Stimulated activated CD8-positive, alpha-beta memory T cell treated with anti-CD3 and anti-CD28 coated beads, Interleukin-12 subunit alpha, Interleukin-12 subunit beta, amount 100 ng/mL, for 24 hours (primary cell): ENCODE results near the gene LETM1.

Source experiments
- DNase-seq: peaks from one replicate; pipeline ENCODE4 v3.0.0-alpha.2; 2020; ENCODE audit errors: extremely low read depth

The LETM1 gene

DNA sequence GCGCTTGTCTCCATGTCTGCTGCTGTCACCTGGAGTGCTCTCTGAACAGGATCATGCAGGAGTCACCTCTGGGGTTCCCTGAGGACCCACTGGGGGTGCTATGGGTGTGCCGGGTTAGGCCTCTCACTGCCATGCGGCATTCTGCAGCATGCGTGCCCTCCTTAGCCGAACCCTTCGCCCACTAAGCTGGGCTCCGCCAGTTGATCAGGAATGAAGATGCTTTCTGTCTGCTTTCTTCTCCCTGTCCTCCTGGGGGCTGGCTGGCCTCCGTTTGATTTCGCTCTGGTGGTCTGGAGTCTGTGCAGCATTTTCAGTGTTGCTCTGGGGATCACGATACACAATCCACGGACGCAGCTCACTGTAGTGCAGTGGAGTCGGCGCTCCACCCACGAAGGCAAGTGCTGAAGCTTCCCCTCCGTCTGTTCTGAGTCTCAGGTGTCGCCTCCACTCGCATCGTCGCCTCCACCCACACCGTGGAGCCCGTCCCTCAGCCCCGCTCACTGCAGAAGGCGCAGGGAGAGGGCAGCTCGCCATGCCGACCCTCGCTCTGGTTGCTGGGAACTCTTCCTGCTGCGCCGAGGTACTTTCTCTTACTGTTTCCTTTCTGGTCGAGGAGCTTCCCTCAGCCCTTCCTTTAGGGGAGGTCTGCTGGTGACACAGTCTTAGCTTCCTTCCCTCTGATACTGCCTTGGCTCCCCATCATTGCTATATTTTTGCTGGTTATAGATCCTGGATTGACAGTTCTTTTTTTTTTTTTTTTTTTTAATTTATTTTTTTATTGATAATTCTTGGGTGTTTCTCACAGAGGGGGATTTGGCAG lies 29.2 kb downstream of the LETM1 start:
- no peak for DNase-seq

DNA sequence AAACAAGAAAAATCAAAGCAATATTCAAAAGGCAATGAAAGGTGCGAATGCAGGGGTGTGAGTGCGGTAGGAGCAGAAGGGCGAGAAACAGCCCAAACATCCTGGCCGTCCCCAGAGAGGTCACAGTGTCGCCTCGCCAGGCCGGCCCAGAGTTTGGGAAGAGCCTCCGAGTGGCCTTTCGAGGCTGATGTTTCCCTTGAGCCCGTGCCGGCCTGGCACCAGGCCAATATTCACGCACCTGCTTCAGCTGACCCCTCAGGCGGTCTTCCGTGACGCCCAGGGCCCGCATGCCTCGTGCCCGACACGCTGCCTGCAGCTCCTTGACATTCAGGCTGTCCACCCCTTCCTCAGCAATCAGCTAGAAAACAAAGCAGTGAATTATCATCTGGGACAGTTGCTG lies 30.6 kb downstream of the LETM1 start:
- no peak for DNase-seq

DNA sequence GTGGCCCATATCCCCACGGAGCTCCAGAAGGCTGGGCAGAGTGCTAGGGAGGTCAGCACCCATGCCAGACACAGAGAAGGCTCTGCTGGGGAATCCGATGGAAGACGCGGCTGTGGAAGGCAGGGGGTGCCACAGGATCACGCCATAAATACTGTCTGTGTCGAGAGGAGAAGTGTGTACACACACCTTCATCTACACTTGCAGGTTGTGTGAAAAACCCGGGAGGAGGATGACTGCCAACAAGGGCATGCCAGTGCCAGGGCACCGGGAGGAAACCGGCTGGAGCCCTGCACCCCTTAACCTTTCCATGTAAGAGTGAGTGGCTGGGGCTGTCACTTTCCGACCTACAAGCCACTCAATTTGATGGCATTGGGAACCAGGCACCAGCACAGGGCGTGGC lies 31.2 kb downstream of the LETM1 start:
- DNase-seq = no peak

DNA sequence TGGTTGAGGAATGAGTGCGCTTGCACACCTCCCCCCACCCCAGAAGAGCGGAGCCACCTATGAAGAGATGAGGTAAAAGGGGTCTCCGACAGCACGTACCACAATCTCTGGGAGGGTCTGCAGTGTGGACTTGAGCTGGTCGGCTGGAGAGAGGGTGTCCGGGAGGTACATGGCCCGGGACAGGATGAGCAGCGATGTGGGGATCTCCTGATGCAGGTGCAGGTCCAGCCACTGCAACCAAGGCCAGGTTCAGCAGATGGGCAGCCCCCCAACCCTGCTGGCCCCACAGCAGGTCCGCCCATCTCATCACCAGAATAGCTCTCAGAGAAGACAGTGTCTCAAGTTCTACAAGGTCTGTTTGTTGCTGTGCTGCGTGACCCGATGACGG lies 32.4 kb downstream of the LETM1 start:
- no peak for DNase-seq

DNA sequence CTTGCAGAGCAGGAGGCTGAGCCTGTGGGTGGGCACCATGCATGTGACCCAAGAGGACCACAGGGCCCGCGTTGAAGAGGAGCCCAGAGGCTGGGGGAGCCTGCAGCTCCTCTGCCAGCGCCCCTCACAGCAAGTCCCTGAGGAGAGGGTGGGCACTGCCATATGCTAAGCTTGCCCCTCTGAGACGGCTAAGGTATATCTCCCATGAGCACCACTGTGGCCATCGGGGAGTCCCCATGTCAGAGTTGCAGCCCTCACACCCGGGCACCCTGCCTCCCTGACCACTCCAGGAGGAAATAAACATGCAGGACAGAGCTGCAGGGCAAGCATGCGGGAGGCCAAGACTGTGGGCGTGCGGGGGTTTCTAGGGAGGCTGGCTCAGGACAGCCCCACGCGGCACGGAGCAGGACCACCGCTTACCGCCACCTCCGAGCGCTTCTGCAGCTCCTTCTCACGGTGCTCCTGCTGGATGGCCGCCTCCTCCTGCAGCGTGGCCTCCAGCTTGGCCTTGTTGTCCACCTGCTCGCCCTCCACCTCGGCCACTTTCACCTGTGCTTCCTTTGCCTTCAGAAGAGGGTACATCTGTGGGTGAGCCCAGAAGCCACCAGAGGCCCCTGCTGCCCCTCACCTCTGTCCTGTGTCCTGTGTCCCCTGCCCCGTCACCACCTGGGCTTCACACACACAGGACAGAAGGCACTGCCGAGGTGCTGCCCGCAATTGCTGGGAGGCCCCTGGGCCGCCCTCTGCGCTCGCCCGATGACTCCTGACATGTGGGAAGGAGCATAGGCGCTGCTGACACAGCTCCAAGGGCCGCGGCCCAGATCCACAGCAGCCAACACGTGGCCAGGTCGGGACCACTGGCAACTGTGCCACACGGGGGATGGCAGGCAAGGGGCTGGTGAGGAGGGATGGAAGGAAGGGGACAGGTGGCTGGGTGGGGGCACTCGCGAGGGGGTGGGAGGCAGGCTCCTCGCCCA lies 33.1 kb downstream of the LETM1 start:
- no peak for DNase-seq

GRCh38 chr4:1821679-1822567 lies 34.0 kb downstream of the LETM1 start:
- no peak for DNase-seq

DNA sequence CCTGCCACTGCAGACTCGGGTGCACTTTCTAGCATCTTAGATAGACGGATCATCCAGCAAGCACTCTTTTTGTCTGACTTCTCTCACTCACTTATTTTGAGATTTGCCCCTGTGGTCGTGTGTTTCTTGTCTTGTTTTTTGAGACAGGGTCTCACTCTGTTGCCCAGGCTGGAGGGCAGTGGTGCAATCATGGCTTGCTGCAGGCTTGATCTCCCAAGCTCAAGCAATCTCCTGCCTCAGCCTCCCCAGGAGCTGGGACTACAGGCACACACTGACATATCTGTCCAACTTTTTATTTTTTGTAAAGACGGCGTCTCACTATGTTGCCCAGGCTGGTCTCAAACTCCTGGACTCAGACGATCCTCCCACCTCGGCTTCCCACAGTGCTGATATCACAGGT lies 36.1 kb downstream of the LETM1 start:
- no peak for DNase-seq

GRCh38 chr4:1819284-1819683 lies 36.7 kb downstream of the LETM1 start:
- DNase-seq = no peak

- DNase-seq = no peak
Observed at GRCh38 chr4:1815997-1816860, 39.7 kb downstream of the LETM1 start.

DNA sequence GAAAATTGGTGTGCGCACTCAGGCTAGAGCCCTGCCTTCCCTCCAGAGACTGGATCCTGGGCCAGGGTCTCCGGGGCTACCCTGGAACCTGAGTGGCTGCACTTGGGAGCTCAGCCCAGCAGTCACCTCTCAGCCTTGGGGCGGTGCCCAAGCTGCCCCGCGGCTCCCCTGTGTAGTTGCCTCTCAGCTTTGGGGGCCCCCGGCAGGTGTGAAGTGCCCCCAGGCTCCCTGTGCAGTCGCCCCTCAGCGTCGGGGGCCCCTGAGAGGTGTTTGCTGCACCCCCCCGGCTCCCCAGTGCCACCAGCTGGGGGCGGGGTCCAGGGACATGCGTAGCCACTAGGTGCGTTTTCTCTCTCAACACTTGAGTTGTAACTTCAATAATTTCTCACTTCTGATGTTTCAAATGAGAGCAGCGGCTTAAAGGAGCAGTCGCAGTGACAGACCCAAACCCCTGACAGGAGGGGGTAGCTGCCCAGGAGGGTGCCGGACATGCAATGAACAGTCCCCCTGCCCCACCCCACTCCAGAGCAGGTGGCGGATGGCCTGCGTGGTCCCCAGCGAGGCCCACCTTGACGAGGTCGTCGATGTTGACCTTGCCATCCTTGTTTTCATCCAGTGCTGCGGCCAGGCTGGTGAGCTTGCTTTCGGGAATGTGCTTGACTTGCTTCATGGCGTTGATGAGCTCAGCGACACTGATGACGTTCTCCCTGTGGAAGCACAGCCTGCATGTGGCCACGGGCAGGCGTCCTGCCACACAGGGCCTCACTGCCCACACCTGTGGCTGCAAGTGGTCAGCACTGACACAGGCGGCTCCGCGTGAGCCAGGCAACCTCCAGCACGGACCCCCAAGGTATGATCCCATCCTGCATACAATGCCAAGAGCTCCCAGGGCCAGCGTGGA lies 40.6 kb downstream of the LETM1 start:
- no peak for DNase-seq

DNA sequence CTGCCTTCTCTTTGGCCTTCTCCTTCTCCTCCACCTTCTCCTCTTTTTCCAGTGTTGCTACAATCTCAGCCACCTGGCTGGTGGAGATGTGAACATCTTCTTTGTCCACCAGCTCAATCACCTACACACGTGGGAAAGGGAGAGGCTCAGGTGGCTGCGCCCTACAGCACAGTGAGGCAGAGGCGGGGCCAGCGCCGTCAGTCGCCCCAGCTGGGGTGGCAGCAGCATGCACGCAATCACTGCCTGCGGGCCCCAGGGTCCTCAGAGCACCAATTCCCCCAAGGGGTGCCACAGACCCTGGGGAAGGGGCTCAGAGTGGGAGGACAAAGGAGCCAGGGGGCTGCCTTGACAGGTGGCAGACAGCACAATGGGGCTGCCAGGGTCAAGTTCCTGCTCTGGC lies 41.5 kb downstream of the LETM1 start:
- DNase-seq = no peak

GRCh38 chr4:1813915-1814314 lies 42.0 kb downstream of the LETM1 start:
- no peak for DNase-seq

DNA sequence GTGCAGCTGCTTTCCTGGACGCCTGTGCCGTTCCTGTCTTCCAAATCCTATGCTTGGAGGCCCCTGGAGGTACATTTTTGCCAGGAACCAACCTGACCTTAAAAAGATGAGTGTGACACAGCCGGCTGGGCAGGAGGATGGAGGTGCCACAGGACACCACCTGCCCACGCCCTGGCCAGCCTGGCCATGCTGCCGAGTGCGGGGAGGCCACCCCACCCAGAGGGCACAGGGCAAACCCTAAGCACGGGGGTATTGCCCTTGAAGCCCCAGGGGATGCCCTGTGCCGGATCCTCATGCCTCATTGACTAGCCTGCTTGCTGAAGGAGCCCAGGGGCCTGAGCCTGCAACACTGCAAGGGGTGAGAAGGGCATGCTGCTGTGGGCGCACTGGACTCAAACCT lies 42.7 kb downstream of the LETM1 start:
- DNase-seq = no peak

GRCh38 chr4:1812720-1813119 lies 43.2 kb downstream of the LETM1 start:
- DNase-seq = no peak

GRCh38 chr4:1810765-1811164 lies 45.2 kb downstream of the LETM1 start:
- no peak for DNase-seq

- DNase-seq = peak; percentile 19
Observed at GRCh38 chr4:1809754-1810502, 46.0 kb downstream of the LETM1 start.

DNA sequence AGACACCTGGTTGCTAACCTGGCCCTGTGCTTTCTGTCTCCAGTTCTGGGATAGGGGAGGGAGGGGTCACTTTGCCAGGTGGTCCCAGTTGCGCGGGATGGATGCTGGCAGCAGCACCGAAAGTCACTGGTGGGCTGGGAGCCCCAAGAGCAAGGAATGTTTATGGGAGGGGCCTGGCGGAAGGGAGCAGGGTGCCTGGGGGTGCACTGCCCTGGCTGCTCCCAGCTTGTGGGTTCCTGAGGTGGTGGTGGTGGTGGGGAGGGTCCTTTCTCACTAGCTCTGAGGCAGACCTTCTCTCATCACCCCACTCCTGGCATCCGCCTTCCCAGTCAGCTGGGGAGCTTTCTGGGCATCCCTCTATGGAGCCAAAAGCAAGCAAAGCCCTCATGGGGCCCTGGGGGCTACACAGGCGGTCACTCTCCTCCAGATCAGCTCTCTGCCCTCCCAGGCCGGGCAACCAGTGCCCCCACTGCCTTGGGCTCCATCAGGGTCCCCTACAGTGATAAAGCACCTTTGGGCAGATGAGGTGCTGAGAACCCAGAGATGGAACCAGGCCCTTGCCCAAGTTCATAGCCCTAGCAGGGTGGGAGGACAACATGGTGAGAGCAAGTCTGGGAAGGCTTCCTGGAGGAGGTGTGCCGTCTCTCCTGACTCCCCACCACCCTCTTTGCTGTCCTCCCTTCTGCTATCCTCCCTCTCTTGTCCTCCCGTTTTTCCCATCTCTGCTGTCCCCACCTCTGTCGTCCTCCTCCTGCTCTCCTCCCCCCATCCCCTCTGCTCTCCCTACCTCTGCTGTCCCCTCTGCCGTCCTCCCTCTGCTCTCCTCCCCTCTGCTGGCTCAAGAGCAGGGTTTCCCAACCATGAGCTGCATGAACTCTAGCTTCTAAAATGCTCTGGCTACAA lies 46.9 kb downstream of the LETM1 start:
- no peak for DNase-seq

- no peak for DNase-seq
Observed at GRCh38 chr4:1808396-1808795, 47.6 kb downstream of the LETM1 start.
